K562 (cell line): ENCODE results near the gene HERC3. TPM values are rescaled to one million over a fixed set of nuclear protein-coding genes. Genes with fewer than 3 reads are reported as not detected.

ENCODE experiments used
- ATAC-seq: fragments of 200-7000 bp; cut with Tn5 transposase; 3 replicates; pipeline ENCODE4 v1.9.1; 2020; ENCODE audit warnings: moderate library complexity
- Bru-seq: library from RNA; stranded (reverse); fragments of 400-500 nt; gene quantifications from one replicate; lab custom pipeline; 2021; lab: Mats Ljungman, UMichigan
- BruChase-seq, 2 experiments: library from RNA; stranded (reverse); fragments of 400-500 nt; gene quantifications; one replicate each; lab custom pipeline; 2021; lab: Mats Ljungman, UMichigan
- BruUV-seq: library from RNA; stranded (reverse); fragments of 400-500 nt; replicated peaks from 2 replicates; lab custom pipeline; 2021; lab: Mats Ljungman, UMichigan
- CTCF ChIA-PET: fragments of 300-600 bp; formaldehyde crosslinking; extraction: SDS; loops from one replicate; lab custom pipeline; 2021; ENCODE audit warnings: low intra/inter-chr PET ratio; lab: Yijun Ruan, JAX
- POLR2A ChIA-PET: fragments of 300-600, 350-650 bp; sonication (Branson Sonifier 250); formaldehyde crosslinking; extraction: SDS; loops from one replicate; lab custom pipeline; 2021; ENCODE audit warnings: antibody characterized with exemption, inconsistent platforms; lab: Yijun Ruan, JAX
- DNase-seq, 4 experiments: peaks; one replicate each; pipeline versions ENCODE4 v3.0.0 to v3.0.0-alpha.2; 2011 to 2018; ENCODE audit warnings: low spot score in 3 of 4, mixed read lengths in 3 of 4; ENCODE audit errors: extremely low read depth in 1 of 4
- FAIRE-seq: peaks from 2 replicates; lab custom pipeline; 2011; peaks lifted over from hg19 to GRCh38; lab: Jason Lieb, UNC
- H2AFZ ChIP-seq: 2 replicates; pipeline ENCODE4 v1.6.0; 2011; ENCODE audit warnings: low read depth, low read length, control low read depth, inconsistent platforms
- H3K27ac ChIP-seq: fragments of 200-600 bp; 3 replicates; pipeline ENCODE4 v1.8.0; 2011; ENCODE audit warnings: low read depth, mild to moderate bottlenecking, control low read depth, inconsistent platforms, low read length, moderate library complexity, mixed read lengths; ENCODE audit errors: extremely low read depth
- H3K27me3 ChIP-seq, 2 experiments: fragments of 300-600 bp in 1 of 2; 2 replicates in 1 of 2; 3 replicates in 1 of 2; pipeline versions ENCODE4 v1.6.0 to v1.8.0; 2011; ENCODE audit warnings: inconsistent platforms in 2 of 2, low read length in 2 of 2, mild to moderate bottlenecking in 1 of 2, mixed read lengths in 1 of 2, moderate library complexity in 1 of 2; ENCODE audit not compliant: control insufficient read depth in 2 of 2, insufficient read depth in 2 of 2
- H3K36me3 ChIP-seq: fragments of 300-600 bp; 3 replicates; pipeline ENCODE4 v1.8.0; 2011; ENCODE audit warnings: mild to moderate bottlenecking, low read length, inconsistent platforms; ENCODE audit not compliant: control insufficient read depth, insufficient read depth
- H3K4me1 ChIP-seq, 2 experiments: fragments of 200-600 bp in 1 of 2; replicated peaks in 1 of 2; 2 replicates in 1 of 2; 3 replicates in 1 of 2; pipeline versions ENCODE4 v1.5.1 to v1.8.0; 2011; ENCODE audit warnings: inconsistent platforms in 2 of 2, low read length in 2 of 2, mild to moderate bottlenecking in 1 of 2, mixed read lengths in 1 of 2, moderate library complexity in 1 of 2; ENCODE audit not compliant: control insufficient read depth in 2 of 2, insufficient read depth in 2 of 2
- H3K4me2 ChIP-seq: 2 replicates; pipeline ENCODE4 v1.6.1; 2011; ENCODE audit warnings: low read length, control low read depth, inconsistent platforms, mixed read lengths; ENCODE audit not compliant: insufficient read depth
- H3K4me3 ChIP-seq: fragments of 200-600 bp; sonication (generic), shearing (Covaris generic); 2 replicates; pipeline ENCODE4 v1.5.1; 2016; ENCODE audit warnings: control low read depth, inconsistent platforms
- H3K79me2 ChIP-seq: fragments of 200-600 bp; 3 replicates; pipeline ENCODE4 v1.8.0; 2011; ENCODE audit warnings: low read length, inconsistent platforms; ENCODE audit not compliant: control insufficient read depth, insufficient read depth
- H3K9ac ChIP-seq, 2 experiments: 2 replicates each; pipeline versions ENCODE4 v1.6.0 to v1.6.1; 2011; ENCODE audit warnings: low read depth in 2 of 2, low read length in 2 of 2, control low read depth in 1 of 2, inconsistent platforms in 1 of 2, mild to moderate bottlenecking in 1 of 2, mixed read lengths in 1 of 2; ENCODE audit not compliant: insufficient read depth in 1 of 2
- H3K9me1 ChIP-seq: one replicate; pipeline ENCODE4 v1.6.0; 2011; ENCODE audit warnings: inconsistent platforms, mild to moderate bottlenecking, low read length, moderate library complexity; ENCODE audit not compliant: control insufficient read depth, insufficient read depth
- H3K9me3 ChIP-seq: replicated peaks from 2 replicates; pipeline ENCODE4 v1.5.1; 2011; ENCODE audit warnings: low read depth, low read length, inconsistent platforms; ENCODE audit not compliant: control insufficient read depth, insufficient read depth
- H4K20me1 ChIP-seq: replicated peaks from 2 replicates; pipeline ENCODE4 v1.6.1; 2011; ENCODE audit warnings: low read length, inconsistent platforms, mixed read lengths; ENCODE audit not compliant: control insufficient read depth, insufficient read depth
- CHCHD3 ChIP-seq: fragments of 250-450 bp; sonication (Bioruptor Pico); IDR thresholded peaks from 2 replicates; pipeline ENCODE4 v2.1.2; 2022; ENCODE audit warnings: mild to moderate bottlenecking
- CTCFL ChIP-seq: IDR thresholded peaks from 2 replicates; pipeline ENCODE4 v1.6.1; 2011; ENCODE audit warnings: borderline replicate concordance, low read depth, mild to moderate bottlenecking, moderate library complexity, low read length; ENCODE audit not compliant: insufficient read depth, poor library complexity, severe bottlenecking
- FOXK2 ChIP-seq, 2 experiments: fragments of 450-650 bp; IDR thresholded peaks in 1 of 2; conservative IDR thresholded peaks in 1 of 2; 2 replicates each; pipeline ENCODE4 v1.6.1; 2016; ENCODE audit warnings: low read depth in 2 of 2, mild to moderate bottlenecking in 1 of 2
- HMG20A ChIP-seq: fragments of 450-650 bp; formaldehyde crosslinking; conservative IDR thresholded peaks from 2 replicates; pipeline ENCODE4 v1.4.0; 2020; ENCODE audit warnings: mild to moderate bottlenecking, mixed read lengths
- KAT8 ChIP-seq: fragments of 450-650 bp; IDR thresholded peaks from 2 replicates; pipeline ENCODE4 v1.6.1; 2016; ENCODE audit warnings: low read depth, mild to moderate bottlenecking
- LARP7 ChIP-seq: fragments of 450-650 bp; IDR thresholded peaks from 2 replicates; pipeline ENCODE4 v1.6.1; 2016
- MTA3 ChIP-seq: fragments of 450-650 bp; formaldehyde crosslinking; IDR thresholded peaks from 2 replicates; pipeline ENCODE4 v1.6.1; 2017; ENCODE audit warnings: mild to moderate bottlenecking, borderline replicate concordance
- RBM25 ChIP-seq: fragments of 200-400 bp; formaldehyde crosslinking; IDR thresholded peaks from 2 replicates; pipeline ENCODE4 v1.6.1; 2018; ENCODE audit warnings: low read length, low read depth, moderate library complexity; ENCODE audit not compliant: severe bottlenecking
- SAP30 ChIP-seq: fragments of 200-600 bp; sonication (generic); IDR thresholded peaks from 2 replicates; pipeline ENCODE4 v1.6.1; 2012; ENCODE audit warnings: borderline replicate concordance, low read depth, mild to moderate bottlenecking, moderate library complexity, low read length, control low read depth, inconsistent platforms; ENCODE audit not compliant: insufficient read depth, poor library complexity, severe bottlenecking
- TAF1 ChIP-seq: IDR thresholded peaks from 2 replicates; pipeline ENCODE4 v1.6.1; 2011; ENCODE audit warnings: mild to moderate bottlenecking, low read length, moderate library complexity; ENCODE audit not compliant: insufficient read depth, control insufficient read depth, severe bottlenecking; ENCODE audit errors: extremely low read depth
- TEAD1 ChIP-seq, 2 experiments: fragments of 450-650 bp in 1 of 2; sonication (generic) in 1 of 2; formaldehyde crosslinking; IDR thresholded peaks; 2 replicates each; pipeline versions ENCODE4 v1.4.0 to v1.8.0; 2020 to 2022; ENCODE audit warnings: mild to moderate bottlenecking in 2 of 2, missing genetic modification reagents in 1 of 2
- WGBS: fragments of 100-300 bp; shearing (Covaris generic); methylation state at CpG from one replicate; pipeline ENCODE4 v1.1.6; 2016; ENCODE audit warnings: low coverage, mixed read lengths; ENCODE audit not compliant: insufficient coverage; ENCODE audit errors: missing lambda C conversion rate; 5-methylcytosine and 5-hydroxymethylcytosine counted together
- in situ Hi-C: fragments of 300-500 bp; cut with MboI; formaldehyde crosslinking; loops from 4 replicates; pipeline ENCODE4 v1.15.0; 2018; ENCODE audit warnings: inconsistent platforms, mixed read lengths
- intact Hi-C: fragments of 100-400 bp; cut with micrococcal nuclease; formaldehyde crosslinking; loops from 2 replicates; pipeline ENCODE4 v1.14.2; 2022
- long read RNA-seq, 3 experiments: library from polyadenylated mRNA in 2 of 3; library from RNA in 1 of 3; unstranded in 2 of 3; stranded (forward) in 1 of 3; transcript quantifications; one replicate each; pipeline ENCODE4 v2.0.0, GENCODE V29; 2019 to 2022
- polyA minus RNA-seq, 3 experiments: library from RNA; depleted of rRNA, polyadenylated mRNA; stranded (reverse); fragments of >200 nt; gene quantifications; 2 replicates each; pipeline ENCODE4 v1.2.3, GENCODE V29; 2011
- polyA plus RNA-seq, 8 experiments: library from polyadenylated mRNA; depleted of rRNA in 4 of 8; stranded (reverse) in 5 of 8; unstranded in 3 of 8; fragments of >200 nt; fragmentation: Nextera tagmentation in 2 of 8; fragmentation: Illumina TruSeq in 1 of 8; extraction: Ambion mirVana in 2 of 8; extraction: Trizol in 1 of 8; gene quantifications; 2 replicates each; pipeline versions ENCODE4 v1.2.1 to v1.2.3, GENCODE V29; 2011 to 2014; ENCODE audit warnings: inconsistent platforms in 1 of 8, missing spikeins in 1 of 8
- total RNA-seq, 7 experiments: library from RNA; depleted of rRNA in 6 of 7; stranded (reverse); fragments of >200 nt in 6 of 7; fragmentation: Illumina TruSeq in 2 of 7; extraction: Trizol in 2 of 7; gene quantifications; 2 replicates each; pipeline versions ENCODE4 v1.2.1 to v1.2.3, GENCODE V29; 2011 to 2021; ENCODE audit warnings: low replicate concordance in 1 of 7

Gene HERC3
- total RNA-seq (2011; cell fraction: chromatin; rRNA removed; ENCODE audit: low replicate concordance) = 21.7 and 41.3 TPM in 2 replicates
- total RNA-seq (2011; cell fraction: nucleolus; rRNA removed) = 8.5 and 10.9 TPM in 2 replicates
- total RNA-seq (2011; cell fraction: nucleoplasm; rRNA removed) = 15.7 and 21.5 TPM in 2 replicates
- total RNA-seq (2014; rRNA removed) (4.4 and 5.4 TPM in 2 replicates), total RNA-seq (2014; rRNA removed; fragmentation: Illumina TruSeq; extraction: Trizol) (8.2 and 9.0 TPM in 2 replicates), total RNA-seq (2015; rRNA removed; fragmentation: Illumina TruSeq; extraction: Trizol) (6.9 and 7.6 TPM in 2 replicates), total RNA-seq (2021) (10.8 and 12.2 TPM in 2 replicates), polyA plus RNA-seq (2011; rRNA removed) (12.1 and 13.1 TPM in 2 replicates), polyA plus RNA-seq (2014; fragmentation: Illumina TruSeq; extraction: Trizol) (8.8 and 9.5 TPM in 2 replicates), polyA plus RNA-seq (2014; fragmentation: Nextera tagmentation; extraction: Ambion mirVana) (1 to 10 TPM; 1.8 to 2.0 TPM), polyA plus RNA-seq (2014; rRNA removed) (7.0 and 7.5 TPM in 2 replicates), polyA minus RNA-seq (2011; rRNA and poly(A)+ RNA removed) (27.0 and 32.0 TPM in 2 replicates), Bru-seq, nascent RNA (percentile 59 among the genes with signal in this experiment), BruChase-seq, experiment 1, labeled RNA remaining after a 2-hour chase (percentile 68 among the genes with signal in this experiment), BruChase-seq, experiment 2, labeled RNA remaining after a 6-hour chase (percentile 69 among the genes with signal in this experiment)
- 5.0 and 9.1 TPM in 2 replicates for polyA plus RNA-seq (2011; cell fraction: cytosol; rRNA removed)
- 19.0 and 25.7 TPM in 2 replicates for polyA plus RNA-seq (2011; cell fraction: nucleus; rRNA removed)
- 5.5 and 8.2 TPM in 2 replicates for polyA plus RNA-seq (2012)
- 7.3 and 7.5 TPM in 2 replicates for polyA minus RNA-seq (2011; cell fraction: cytosol; rRNA and poly(A)+ RNA removed)
- polyA minus RNA-seq (2011; cell fraction: nucleus; rRNA and poly(A)+ RNA removed) = 18.7 and 32.4 TPM in 2 replicates
- long read RNA-seq, experiment 1, partial matches to known transcripts = 6 of 7 reads
- long read RNA-seq, experiment 1, other reads (novel, unspliced or antisense) = 1 of 7 reads
- long read RNA-seq, experiment 2, partial matches to known transcripts = 1 of 2 reads
- long read RNA-seq, experiment 2, other reads (novel, unspliced or antisense) = 1 of 2 reads
- long read RNA-seq, experiment 3, partial matches to known transcripts = 4 of 5 reads
- long read RNA-seq, experiment 3, other reads (novel, unspliced or antisense) = 1 of 5 reads

GRCh38 chr4:88591787-88592599, at the start of gene HERC3:
Gene HERC3 (plus strand): TSS chr4:88592480. CDS start chr4:88605824, 13,344 bp downstream.
- peaks cover 3% of the 10 kb centered on the region; the same call in 1 of the 3 replicates for H3K79me2 ChIP-seq
- H3K27ac ChIP-seq = peak within 1 kb of the TSS; percentile 50; the same call in 2 of the 3 replicates
- ATAC-seq = peak; percentile 99
- peak within 1 kb of the TSS; percentile 94 for H3K4me3 ChIP-seq
- no TSS peak for BruUV-seq
- peak within 1 kb of the TSS; percentile 95 for H3K4me2 ChIP-seq
- no peaks in the 10 kb centered on the region for H3K9me1 ChIP-seq
- peaks cover 0 to 17% of the 10 kb centered on the region in 2 experiments; a peak in 4 of 5 replicates for H3K4me1 ChIP-seq
- H4K20me1 ChIP-seq = peaks cover 5% of the 10 kb centered on the region; the same call in 1 of the 2 replicates
- peak within 1 kb of the TSS; percentile 68 to 89 for H3K9ac ChIP-seq
- CTCF ChIA-PET = interaction anchor here (0.6 kb wide), 1 partner anchor 48 kb away, joined by 3 read pairs; no protein-coding TSS in a partner anchor
- intact Hi-C loops = loop anchor here (5.0 kb wide), 1 partner anchor 430 kb away; no protein-coding TSS in a partner anchor
- in situ Hi-C loops = no loop called here
- no peaks in the 10 kb centered on the region; a peak in 1 of 5 replicates for H3K27me3 ChIP-seq
- under 1% methylated on average over 41 of the region's 73 CpGs for WGBS
- H3K9me3 ChIP-seq = no peaks in the 10 kb centered on the region
- peak; percentile 91 to 96 (median 94) for DNase-seq
- no peak for FAIRE-seq
- peak within 1 kb of the TSS; percentile 90 for H2AFZ ChIP-seq
- POLR2A ChIA-PET = interaction anchor here (1.0 kb wide), 1 partner anchor 12 kb away, joined by 3 read pairs; no protein-coding TSS in a partner anchor
- peaks cover 3% of the 10 kb centered on the region; the same call in 1 of the 3 replicates for H3K36me3 ChIP-seq
- TF ChIP-seq RBM25 = peak; percentile 100
- TF ChIP-seq CTCFL = peak; percentile 19
- 0 out of 4 replicates have a peak, but pooled peaks of 1 of the 2 experiments have one; percentile 45 for TF ChIP-seq FOXK2 (conservative IDR thresholded peaks at IDR 0.05 in 1 of 2, IDR thresholded peaks at IDR 0.05 in 1 of 2; ENCODE audit: low read depth in 2 of 2)
- TF ChIP-seq HMG20A = no peak
- TF ChIP-seq MTA3 = peak; percentile 13; the same call in 1 of the 2 replicates
- peak; percentile 84 to 89; a peak in 3 of 4 replicates for TF ChIP-seq TEAD1 (CRISPR knock-in tag; IDR thresholded peaks at IDR 0.05)
- TF ChIP-seq CHCHD3 (CRISPR knock-in tag) = no peak
- TF ChIP-seq SAP30 = peak; percentile 5
- peak; percentile 18 for TF ChIP-seq TAF1
- no peak for TF ChIP-seq LARP7
- no peak for TF ChIP-seq KAT8
